ENCODE data around the gene TANGO6. TPM values are rescaled to one million over a fixed set of nuclear protein-coding genes. Genes with fewer than 3 reads are reported as not detected.
A peak's percentile ranks its signal among the peaks of the same experiment; 100 is the strongest.
"Not testable (repeated sequence)": the region's sequence is repeated elsewhere in the genome, so short reads cannot be mapped to it uniquely, and the experiment has no call there.

TANGO6 gene
- total RNA-seq, 6 experiments from 2014 or later: 10.9 to 15.5 (median 14.2) TPM

GRCh38 chr16:69126221-69126620 lies 282.9 kb downstream of the TANGO6 start:
- 57% methylated on average over 3 of the region's 3 CpGs for WGBS (ENCODE audit: insufficient coverage, low coverage, low lambda C conversion rate, missing lambda C conversion rate)
- ATAC-seq (no peak), DNase-seq (peak in 1 of 3 donors; percentile 7)
- intact Hi-C loops (cut with DNase I): no loop called here
- H3K36me3 ChIP-seq: no peaks in the 10 kb centered on the region
- no peaks in the 10 kb centered on the region for H3K27me3 ChIP-seq
- no peak for TF ChIP-seq CTCF (IDR thresholded peaks at IDR 0.05)
- no peak for TF ChIP-seq POLR2A (IDR thresholded peaks at IDR 0.05)
- H3K9me3 ChIP-seq: no peaks in the 10 kb centered on the region
- peaks cover 0 to 31% (median 0%) of the 10 kb centered on the region in 4 donors for H3K4me1 ChIP-seq
- H3K27ac ChIP-seq: no peak overlapping the region
- H3K4me3 ChIP-seq: no peak overlapping the region

- DNase-seq: peak in 1 of 3 donors; percentile 22
- H3K4me3 ChIP-seq; H3K9me3 ChIP-seq; ATAC-seq; H3K27ac ChIP-seq; intact Hi-C loops (cut with DNase I); H3K36me3 ChIP-seq; H3K27me3 ChIP-seq: not testable (repeated sequence)
- peaks cover 0 to 31% (median 0%) of the 10 kb centered on the region in 4 donors for H3K4me1 ChIP-seq
- WGBS (ENCODE audit: insufficient coverage, low coverage, low lambda C conversion rate, missing lambda C conversion rate): 92% methylated on average over 10 of the region's 10 CpGs
Measured at GRCh38 chr16:69126801-69127200, 283.5 kb downstream of the TANGO6 start.

GRCh38 chr16:69127966-69128510 lies 284.7 kb downstream of the TANGO6 start:
- Histone ChIP-seq H3K36me3 (no peaks in the 10 kb centered on the region), H3K27ac (no peak overlapping the region), H3K4me3 (no peak overlapping the region), H3K4me1 (peaks cover 0 to 32% (median 0%) of the 10 kb centered on the region in 4 donors), H3K9me3 (no peaks in the 10 kb centered on the region), H3K27me3 (no peaks in the 10 kb centered on the region)
- DNase-seq (peak in 1 of 3 donors; percentile 53), ATAC-seq (no peak)
- intact Hi-C loops (cut with DNase I): no loop called here
- TF ChIP-seq POLR2A (IDR thresholded peaks at IDR 0.05): no peak
- no peak for TF ChIP-seq CTCF (IDR thresholded peaks at IDR 0.05)
- 30% methylated on average over 7 of the region's 12 CpGs for WGBS (ENCODE audit: insufficient coverage, low coverage, low lambda C conversion rate, missing lambda C conversion rate)

GRCh38 chr16:69130461-69130860 lies 287.1 kb downstream of the TANGO6 start:
- intact Hi-C loops (cut with DNase I): no loop called here
- H3K27me3 ChIP-seq: no peaks in the 10 kb centered on the region
- H3K4me3 ChIP-seq: no peak overlapping the region
- 64% methylated on average over 6 of the region's 6 CpGs for WGBS (ENCODE audit: insufficient coverage, low coverage, low lambda C conversion rate, missing lambda C conversion rate)
- H3K27ac ChIP-seq: no peak overlapping the region
- no peak for ATAC-seq
- no peaks in the 10 kb centered on the region for H3K9me3 ChIP-seq
- TF ChIP-seq CTCF (IDR thresholded peaks at IDR 0.05): no peak
- TF ChIP-seq POLR2A (IDR thresholded peaks at IDR 0.05): no peak
- H3K36me3 ChIP-seq: no peaks in the 10 kb centered on the region
- H3K4me1 ChIP-seq: peaks cover 0 to 29% (median 0%) of the 10 kb centered on the region in 4 donors
- DNase-seq: no peak

- Histone ChIP-seq H3K27me3 (no peaks in the 10 kb centered on the region), H3K36me3 (no peaks in the 10 kb centered on the region), H3K4me3 (peak overlapping the region; percentile 87 to 93 (median 90)), H3K4me1 (peaks cover 0 to 29% (median 0%) of the 10 kb centered on the region in 4 donors), H3K9me3 (no peaks in the 10 kb centered on the region), H3K27ac (peak overlapping the region; percentile 37 to 91 (median 87))
- WGBS (ENCODE audit: insufficient coverage, low coverage, low lambda C conversion rate, missing lambda C conversion rate): 5% methylated on average over 15 of the region's 15 CpGs
- no peak for DNase-seq
- intact Hi-C loops (cut with DNase I): no loop called here
- no peak for TF ChIP-seq CTCF (IDR thresholded peaks at IDR 0.05)
- TF ChIP-seq POLR2A (IDR thresholded peaks at IDR 0.05): no peak
- peak in 3 of 4 donors; percentile 2 to 25 (median 19) for ATAC-seq
Measured at GRCh38 chr16:69131167-69131838, 288.0 kb downstream of the TANGO6 start.
